HepG2 (cell line): ENCODE results near the gene PRKAR1A. TPM values are rescaled to one million over a fixed set of nuclear protein-coding genes. Genes with fewer than 3 reads are reported as not detected.

Experiments used
- ARNT ChIP-seq: fragments of 450-650 bp; IDR thresholded peaks from 2 replicates; pipeline ENCODE4 v1.6.1; 2017
- ATF1 ChIP-seq: IDR thresholded peaks from 2 replicates; pipeline ENCODE4 v1.6.1; 2016; ENCODE audit warnings: mild to moderate bottlenecking, control low read depth
- ELF3 ChIP-seq: IDR thresholded peaks from 2 replicates; pipeline ENCODE4 v1.6.1; 2016; ENCODE audit warnings: missing genetic modification reagents, missing compliant biosample characterization
- FOXA3 ChIP-seq: IDR thresholded peaks from 2 replicates; pipeline ENCODE4 v1.6.1; 2016; ENCODE audit warnings: missing genetic modification reagents, missing compliant biosample characterization
- HDAC1 ChIP-seq: sonication (generic); formaldehyde crosslinking; IDR thresholded peaks from 2 replicates; pipeline ENCODE4 v1.5.1; 2020; ENCODE audit warnings: mild to moderate bottlenecking, missing genetic modification reagents
- JUND ChIP-seq: sonication (generic); formaldehyde crosslinking; IDR thresholded peaks from 2 replicates; pipeline ENCODE4 v1.8.0; 2022; ENCODE audit warnings: mild to moderate bottlenecking, missing genetic modification reagents
- KLF12 ChIP-seq: sonication (generic); formaldehyde crosslinking; IDR thresholded peaks from 2 replicates; pipeline ENCODE4 v1.4.0; 2020; ENCODE audit warnings: missing genetic modification reagents, borderline replicate concordance
- NONO ChIP-seq, 2 experiments: fragments of 450-650 bp in 1 of 2; sonication (generic) in 1 of 2; formaldehyde crosslinking in 1 of 2; IDR thresholded peaks in 1 of 2; conservative IDR thresholded peaks in 1 of 2; 2 replicates each; pipeline versions ENCODE4 v1.6.1 to v1.8.0; 2017 to 2022; ENCODE audit warnings: mild to moderate bottlenecking in 1 of 2, missing genetic modification reagents in 1 of 2, moderate library complexity in 1 of 2
- PITX1 ChIP-seq: sonication (generic); formaldehyde crosslinking; IDR thresholded peaks from 2 replicates; pipeline ENCODE4 v1.5.1; 2020; ENCODE audit warnings: mild to moderate bottlenecking, missing genetic modification reagents
- POGZ ChIP-seq: sonication (generic); formaldehyde crosslinking; IDR thresholded peaks from 2 replicates; pipeline ENCODE4 v1.4.0; 2020; ENCODE audit warnings: mild to moderate bottlenecking, missing genetic modification reagents
- SOX6 ChIP-seq, 2 experiments: fragments of 450-650 bp in 1 of 2; sonication (generic) in 1 of 2; formaldehyde crosslinking in 1 of 2; IDR thresholded peaks; 2 replicates each; pipeline versions ENCODE4 v1.4.0 to v1.6.1; 2017 to 2020; ENCODE audit warnings: antibody characterized with exemption in 1 of 2, mild to moderate bottlenecking in 1 of 2, missing genetic modification reagents in 1 of 2
- SUZ12 ChIP-seq: fragments of 150-350 bp; IDR thresholded peaks from 2 replicates; pipeline ENCODE4 v1.6.1; 2014; ENCODE audit warnings: low read depth, low read length
- ZFP62 ChIP-seq: sonication (generic); formaldehyde crosslinking; IDR thresholded peaks from 2 replicates; pipeline ENCODE4 v1.4.0; 2020; ENCODE audit warnings: missing genetic modification reagents
- ZFP90 ChIP-seq: sonication (generic); formaldehyde crosslinking; IDR thresholded peaks from 2 replicates; pipeline ENCODE4 v1.8.0; 2022; ENCODE audit warnings: missing genetic modification reagents, mild to moderate bottlenecking, inconsistent platforms, borderline replicate concordance
- ZNF225 ChIP-seq: sonication (generic); formaldehyde crosslinking; IDR thresholded peaks from 2 replicates; pipeline ENCODE4 v1.4.0; 2020; ENCODE audit warnings: mild to moderate bottlenecking, missing genetic modification reagents
- ZNF253 ChIP-seq: sonication (generic); formaldehyde crosslinking; IDR thresholded peaks from 2 replicates; pipeline ENCODE4 v1.8.0; 2022; ENCODE audit warnings: mild to moderate bottlenecking, missing genetic modification reagents, borderline replicate concordance
- ZNF33B ChIP-seq: sonication (generic); formaldehyde crosslinking; IDR thresholded peaks from 2 replicates; pipeline ENCODE4 v1.5.1; 2020; ENCODE audit warnings: mild to moderate bottlenecking, missing genetic modification reagents
- ZNF777 ChIP-seq: sonication (generic); formaldehyde crosslinking; IDR thresholded peaks from 2 replicates; pipeline ENCODE4 v1.4.0; 2020; ENCODE audit warnings: missing genetic modification reagents
- ZNF878 ChIP-seq: sonication (generic); formaldehyde crosslinking; IDR thresholded peaks from 2 replicates; pipeline ENCODE4 v1.8.1; 2023; ENCODE audit warnings: mild to moderate bottlenecking, missing genetic modification reagents, moderate library complexity
- polyA plus RNA-seq, 8 experiments: library from polyadenylated mRNA; depleted of rRNA in 3 of 8; stranded (reverse) in 7 of 8; unstranded in 1 of 8; fragments of >200 nt; fragmentation: Illumina TruSeq in 4 of 8; extraction: Trizol in 4 of 8; gene quantifications; 2 replicates each; pipeline versions ENCODE4 v1.2.1 to v1.2.3, GENCODE V29; 2011 to 2016; ENCODE audit warnings: low read depth in 4 of 8, missing spikeins in 1 of 8, mixed read lengths in 1 of 8; ENCODE audit not compliant: insufficient read depth in 1 of 8
- total RNA-seq, 5 experiments: library from RNA; depleted of rRNA; stranded (reverse); fragments of >200 nt; fragmentation: Illumina TruSeq; extraction: Trizol; gene quantifications; 2 replicates each; pipeline ENCODE4 v1.2.3, GENCODE V29; 2016; ENCODE audit warnings: low read depth in 1 of 5
- TF ChIP-seq, protein P1 (sequence below): sonication (generic); formaldehyde crosslinking; IDR thresholded peaks from 2 replicates; pipeline ENCODE4 v1.4.0; 2020; ENCODE audit warnings: mild to moderate bottlenecking, missing genetic modification reagents
- TF ChIP-seq, protein P2 (sequence below): sonication (generic); formaldehyde crosslinking; IDR thresholded peaks from 2 replicates; pipeline ENCODE4 v1.5.0; 2020; ENCODE audit warnings: missing genetic modification reagents, mild to moderate bottlenecking, borderline replicate concordance

The PRKAR1A gene
- total and polyA plus RNA-seq, 2 of the 13 experiments (the other 11 are each of a cell fraction or from before 2014, with no cell fraction given): 265 to 266 TPM

DNA sequence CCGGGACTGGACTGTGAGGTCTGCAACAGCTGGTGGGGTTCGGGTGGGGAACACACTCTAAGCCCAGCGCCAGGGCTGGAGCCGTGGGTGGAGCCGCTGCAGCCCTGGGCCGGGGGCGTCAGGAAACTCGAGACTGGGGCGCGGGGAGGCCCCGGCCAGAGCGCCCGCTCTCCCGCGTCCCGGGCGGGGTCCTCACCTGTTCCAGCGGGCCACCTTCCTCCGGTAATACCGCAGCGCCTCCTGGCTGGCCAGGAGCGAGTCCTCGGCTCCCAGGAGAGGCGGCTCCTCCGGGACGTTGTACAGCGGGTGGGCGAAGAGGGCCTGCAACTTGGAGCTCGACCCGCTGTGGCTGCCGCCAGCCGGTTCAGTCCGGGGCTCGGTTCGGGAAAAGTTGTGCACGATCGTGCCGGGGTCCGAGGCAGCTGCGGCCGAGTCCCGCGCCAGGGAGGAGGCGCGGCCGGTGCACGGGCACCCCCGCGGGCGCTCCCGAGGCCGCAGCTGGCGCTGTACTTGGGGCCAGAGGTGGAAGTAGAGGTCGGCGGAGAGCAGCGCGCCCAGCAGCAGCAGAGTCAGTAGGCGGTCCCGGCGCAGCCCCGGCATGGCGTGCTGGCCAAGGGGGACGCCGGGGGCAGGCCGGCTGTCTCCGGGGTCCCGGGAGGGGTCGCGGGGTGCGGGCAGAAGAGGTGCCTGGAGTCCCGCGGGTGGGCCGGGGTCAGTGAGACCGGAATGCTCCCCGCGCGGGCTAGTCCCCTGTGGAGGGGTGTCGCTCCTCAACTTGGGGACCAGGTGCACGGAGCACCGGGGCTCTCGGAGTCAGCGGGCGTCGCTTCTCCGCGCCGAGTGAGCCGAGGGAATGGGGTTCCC, 88.1 kb downstream of the PRKAR1A start (continued):
- TF ChIP-seq KLF12 (CRISPR knock-in tag) (peak; percentile 88), ZNF878 (CRISPR knock-in tag) (no peak), ARNT (no peak), POGZ (CRISPR knock-in tag) (peak; percentile 85), ATF1 (CRISPR knock-in tag) (no peak), ZNF253 (no peak), ZNF33B (no peak), JUND (CRISPR knock-in tag) (no peak), SOX6 (IDR thresholded peaks at IDR 0.05) (no peak), SOX6 (CRISPR knock-in tag; IDR thresholded peaks at IDR 0.05) (peak; percentile 68), PITX1 (CRISPR knock-in tag) (0 out of 2 replicates have a peak, but pooled peaks have one; percentile 25), ELF3 (CRISPR knock-in tag) (0 out of 2 replicates have a peak, but pooled peaks have one; percentile 43), ZFP62 (CRISPR knock-in tag) (no peak), NONO (IDR thresholded peaks at IDR 0.05) (no peak), NONO (CRISPR knock-in tag; conservative IDR thresholded peaks at IDR 0.05) (peak; percentile 60), ZFP90 (CRISPR knock-in tag) (peak; percentile 94), ZNF777 (peak; percentile 69), FOXA3 (no peak), HDAC1 (CRISPR knock-in tag) (peak; percentile 89), SUZ12 (no peak), ZNF225 (0 out of 2 replicates have a peak, but pooled peaks have one; percentile 66)
- TF ChIP-seq, protein P1, sequence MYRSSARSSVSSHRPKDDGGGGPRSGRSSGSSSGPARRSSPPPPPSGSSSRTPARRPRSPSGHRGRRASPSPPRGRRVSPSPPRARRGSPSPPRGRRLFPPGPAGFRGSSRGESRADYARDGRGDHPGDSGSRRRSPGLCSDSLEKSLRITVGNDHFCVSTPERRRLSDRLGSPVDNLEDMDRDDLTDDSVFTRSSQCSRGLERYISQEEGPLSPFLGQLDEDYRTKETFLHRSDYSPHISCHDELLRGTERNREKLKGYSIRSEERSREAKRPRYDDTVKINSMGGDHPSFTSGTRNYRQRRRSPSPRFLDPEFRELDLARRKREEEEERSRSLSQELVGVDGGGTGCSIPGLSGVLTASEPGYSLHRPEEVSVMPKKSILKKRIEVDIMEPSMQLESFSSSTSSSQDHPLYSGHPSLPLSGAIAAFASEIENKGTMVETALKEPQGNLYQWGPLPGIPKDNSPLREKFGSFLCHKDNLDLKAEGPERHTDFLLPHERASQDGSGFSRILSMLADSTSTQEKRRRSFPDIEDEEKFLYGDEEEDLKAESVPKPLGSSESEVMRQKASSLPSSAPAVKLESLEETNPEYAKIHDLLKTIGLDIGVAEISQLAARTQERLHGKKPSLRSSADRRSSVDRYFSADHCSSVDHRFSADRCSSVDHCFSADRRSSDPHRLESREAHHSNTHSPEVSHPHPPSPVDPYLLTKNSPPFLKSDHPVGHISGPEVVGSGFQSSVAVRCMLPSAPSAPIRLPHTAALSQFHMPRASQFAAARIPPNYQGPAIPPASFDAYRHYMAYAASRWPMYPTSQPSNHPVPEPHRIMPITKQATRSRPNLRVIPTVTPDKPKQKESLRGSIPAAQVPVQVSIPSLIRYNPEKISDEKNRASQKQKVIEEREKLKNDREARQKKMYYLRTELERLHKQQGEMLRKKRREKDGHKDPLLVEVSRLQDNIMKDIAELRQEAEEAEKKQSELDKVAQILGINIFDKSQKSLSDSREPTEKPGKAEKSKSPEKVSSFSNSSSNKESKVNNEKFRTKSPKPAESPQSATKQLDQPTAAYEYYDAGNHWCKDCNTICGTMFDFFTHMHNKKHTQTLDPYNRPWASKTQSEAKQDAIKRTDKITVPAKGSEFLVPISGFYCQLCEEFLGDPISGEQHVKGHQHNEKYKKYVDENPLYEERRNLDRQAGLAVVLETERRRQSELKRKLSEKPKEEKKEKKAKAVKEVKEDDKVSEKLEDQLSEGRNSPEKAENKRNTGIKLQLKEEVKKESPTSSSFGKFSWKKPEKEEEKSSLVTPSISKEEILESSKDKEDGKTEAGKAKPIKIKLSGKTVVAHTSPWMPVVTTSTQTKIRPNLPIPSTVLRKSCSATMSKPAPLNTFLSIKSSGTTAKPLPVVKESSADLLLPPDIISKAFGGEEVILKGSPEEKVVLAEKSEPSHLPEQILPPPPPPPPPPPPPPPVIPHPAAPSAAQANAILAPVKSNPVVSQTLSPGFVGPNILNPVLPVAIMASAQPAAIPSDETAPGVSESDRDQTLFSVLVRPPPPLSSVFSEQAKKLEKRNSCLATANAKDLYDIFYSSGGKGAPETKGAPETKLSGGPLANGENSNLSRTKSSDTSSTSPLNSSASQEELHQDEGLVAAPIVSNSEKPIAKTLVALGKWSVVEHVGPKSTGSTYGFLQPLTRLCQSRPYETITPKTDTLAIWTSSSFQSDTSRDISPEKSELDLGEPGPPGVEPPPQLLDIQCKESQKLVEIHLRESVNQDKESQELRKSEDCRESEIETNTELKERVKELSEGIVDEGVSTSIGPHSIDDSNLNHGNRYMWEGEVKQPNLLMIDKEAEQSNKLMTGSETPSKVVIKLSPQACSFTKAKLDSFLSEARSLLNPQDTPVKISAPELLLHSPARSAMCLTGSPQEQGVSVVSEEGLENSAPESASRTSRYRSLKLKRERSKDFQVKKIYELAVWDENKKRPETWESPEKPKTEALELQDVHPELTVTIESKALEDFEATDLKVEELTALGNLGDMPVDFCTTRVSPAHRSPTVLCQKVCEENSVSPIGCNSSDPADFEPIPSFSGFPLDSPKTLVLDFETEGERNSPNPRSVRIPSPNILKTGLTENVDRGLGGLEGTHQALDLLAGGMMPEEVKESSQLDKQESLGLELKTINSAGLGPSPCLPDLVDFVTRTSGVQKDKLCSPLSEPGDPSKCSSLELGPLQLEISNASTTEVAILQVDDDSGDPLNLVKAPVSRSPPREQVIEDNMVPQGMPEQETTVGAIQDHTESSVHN (CRISPR knock-in tag): peak; percentile 55; the same call in 1 of the 2 replicates
- TF ChIP-seq, protein P2, sequence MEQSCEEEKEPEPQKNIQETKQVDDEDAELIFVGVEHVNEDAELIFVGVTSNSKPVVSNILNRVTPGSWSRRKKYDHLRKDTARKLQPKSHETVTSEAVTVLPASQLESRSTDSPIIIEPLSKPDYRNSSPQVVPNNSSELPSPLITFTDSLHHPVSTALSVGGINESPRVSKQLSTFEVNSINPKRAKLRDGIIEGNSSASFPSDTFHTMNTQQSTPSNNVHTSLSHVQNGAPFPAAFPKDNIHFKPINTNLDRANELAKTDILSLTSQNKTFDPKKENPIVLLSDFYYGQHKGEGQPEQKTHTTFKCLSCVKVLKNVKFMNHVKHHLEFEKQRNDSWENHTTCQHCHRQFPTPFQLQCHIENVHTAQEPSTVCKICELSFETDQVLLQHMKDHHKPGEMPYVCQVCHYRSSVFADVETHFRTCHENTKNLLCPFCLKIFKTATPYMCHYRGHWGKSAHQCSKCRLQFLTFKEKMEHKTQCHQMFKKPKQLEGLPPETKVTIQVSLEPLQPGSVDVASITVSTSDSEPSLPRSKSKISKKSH (CRISPR knock-in tag): 0 out of 2 replicates have a peak, but pooled peaks have one; percentile 29
